ENCODE data around the gene STT3B.

STT3B gene

GRCh38 chr3:31671451-31671850 lies 138.7 kb downstream of the STT3B start:
- no peak for DNase-seq (ENCODE audit: low spot score)

GRCh38 chr3:31671976-31672375 lies 139.3 kb downstream of the STT3B start:
- DNase-seq (ENCODE audit: low spot score): no peak
- TF ChIP-seq CTCF (IDR thresholded peaks at IDR 0.05; ENCODE audit: extremely low read depth, missing control alignments): no peak

More at GRCh38 chr3:31671451-31671850, 138.7 kb downstream of the STT3B start:
- no peak for TF ChIP-seq CTCF (IDR thresholded peaks at IDR 0.05; ENCODE audit: extremely low read depth, missing control alignments)

- TF ChIP-seq CTCF (IDR thresholded peaks at IDR 0.05; ENCODE audit: extremely low read depth, missing control alignments): no peak
- DNase-seq (ENCODE audit: low spot score): no peak
Observed at GRCh38 chr3:31673950-31674349, 141.2 kb downstream of the STT3B start.

GRCh38 chr3:31676556-31676955 lies 143.8 kb downstream of the STT3B start:
- no peak for DNase-seq (ENCODE audit: low spot score)
- no peak for TF ChIP-seq CTCF (IDR thresholded peaks at IDR 0.05; ENCODE audit: extremely low read depth, missing control alignments)

GRCh38 chr3:31680072-31680870 lies 147.5 kb downstream of the STT3B start:
- DNase-seq (ENCODE audit: low spot score): no peak
- TF ChIP-seq CTCF (IDR thresholded peaks at IDR 0.05; ENCODE audit: extremely low read depth, missing control alignments): no peak
